Astrocyte of the cerebellum (primary cell): Measurements from ENCODE around the gene ATP1A1.

Source experiments
- DNase-seq: peaks from one replicate; pipeline ENCODE4 v3.0.0-alpha.2; 2011; ENCODE audit warnings: low read depth
- H3K4me3 ChIP-seq: 2 replicates; pipeline ENCODE4 v1.5.1; 2011; ENCODE audit warnings: mild to moderate bottlenecking, low read depth, low read length, moderate library complexity
- CTCF ChIP-seq: IDR thresholded peaks from 2 replicates; pipeline ENCODE4 v1.5.1; 2012; ENCODE audit warnings: low read length, low read depth, moderate library complexity, mild to moderate bottlenecking; ENCODE audit errors: missing control alignments
- in situ Hi-C: cut with HindIII; loops from 2 replicates; pipeline ENCODE4 v1.10.0; 2017; ENCODE audit warnings: low sequenced_read_pairs

The ATP1A1 gene

GRCh38 chr1:116382857-116383483, 9.9 kb downstream of the ATP1A1 start:
- in situ Hi-C loops, result no loop called here
- TF ChIP-seq CTCF, result no peak
- no peak for DNase-seq
- H3K4me3 ChIP-seq, result no peak overlapping the region

- in situ Hi-C loops, result no loop called here
- H3K4me3 ChIP-seq, result no peak overlapping the region
- TF ChIP-seq CTCF, result no peak
- DNase-seq, result no peak
These were observed 13.0 kb downstream of the ATP1A1 start for GRCh38 chr1:116386042-116386441.

- DNase-seq, result no peak
- TF ChIP-seq CTCF, result no peak
- no peak overlapping the region for H3K4me3 ChIP-seq
- in situ Hi-C loops, result no loop called here
These were observed 14.5 kb downstream of the ATP1A1 start for GRCh38 chr1:116387551-116387950.

GRCh38 chr1:116388122-116388521, 15.1 kb downstream of the ATP1A1 start:
- in situ Hi-C loops, result no loop called here
- no peak for DNase-seq
- no peak for TF ChIP-seq CTCF
- H3K4me3 ChIP-seq, result no peak overlapping the region

- no peak overlapping the region for H3K4me3 ChIP-seq
- in situ Hi-C loops, result no loop called here
- TF ChIP-seq CTCF, result no peak
- no peak for DNase-seq
These were observed 16.0 kb downstream of the ATP1A1 start for GRCh38 chr1:116389013-116389412.

GRCh38 chr1:116389686-116390085, 16.6 kb downstream of the ATP1A1 start:
- no peak for TF ChIP-seq CTCF
- no peak for DNase-seq
- H3K4me3 ChIP-seq, result no peak overlapping the region
- in situ Hi-C loops, result no loop called here
